CD4-positive, alpha-beta T cell treated with Interleukin-17A for 1 hour (primary cell): ENCODE data around the gene ANKRD1.
"Not testable (repeated sequence)": the region's sequence is repeated elsewhere in the genome, so short reads cannot be mapped to it uniquely, and the experiment has no call there.

Experiments used
- DNase-seq: peaks from one replicate; pipeline ENCODE4 v3.0.0-alpha.2; 2020

ANKRD1 gene

DNA sequence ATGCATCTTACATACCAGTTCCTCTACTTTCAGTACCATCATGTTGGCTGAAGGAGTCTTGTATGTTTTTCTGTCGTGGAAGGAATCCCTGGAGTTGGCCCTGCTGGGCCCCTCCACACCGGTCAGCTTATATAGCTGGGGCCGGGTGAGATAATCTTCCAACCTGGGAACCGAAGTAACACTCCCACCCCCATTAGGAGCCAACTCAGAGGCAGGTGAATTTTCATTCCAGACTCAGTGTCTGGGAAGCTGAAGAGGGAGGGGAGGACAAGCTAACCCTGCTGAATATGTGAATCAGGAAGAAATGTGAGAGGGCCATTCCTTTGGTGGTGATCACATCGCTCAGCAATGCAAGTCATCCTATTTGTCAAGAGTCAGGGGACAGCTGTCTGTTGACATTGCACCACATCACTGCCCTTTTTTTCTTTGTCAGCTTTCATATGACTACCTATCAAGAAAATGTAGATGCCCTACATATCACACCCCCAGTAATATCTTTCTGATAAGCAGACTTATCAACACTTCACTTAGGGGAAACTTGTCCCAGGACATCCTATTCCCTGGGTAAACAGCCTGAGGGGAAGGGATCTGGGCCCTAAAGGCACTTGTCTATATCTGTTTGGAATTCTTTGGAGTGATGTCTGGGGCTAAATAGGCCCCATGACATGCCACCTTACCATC is at the start of gene ANKRD1:
ANKRD1 (minus strand) TSS at position 102 of the 681 bp plus-strand sequence; CDS start at position 42, 60 bp downstream.
- DNase-seq: no peak

GRCh38 chr10:90969947-90970673 is 49.2 kb upstream of the ANKRD1 start:
- no peak for DNase-seq

GRCh38 chr10:90969121-90969534 is 48.2 kb upstream of the ANKRD1 start:
- no peak for DNase-seq

GRCh38 chr10:90968328-90969081 is 47.6 kb upstream of the ANKRD1 start:
- DNase-seq: no peak

DNA sequence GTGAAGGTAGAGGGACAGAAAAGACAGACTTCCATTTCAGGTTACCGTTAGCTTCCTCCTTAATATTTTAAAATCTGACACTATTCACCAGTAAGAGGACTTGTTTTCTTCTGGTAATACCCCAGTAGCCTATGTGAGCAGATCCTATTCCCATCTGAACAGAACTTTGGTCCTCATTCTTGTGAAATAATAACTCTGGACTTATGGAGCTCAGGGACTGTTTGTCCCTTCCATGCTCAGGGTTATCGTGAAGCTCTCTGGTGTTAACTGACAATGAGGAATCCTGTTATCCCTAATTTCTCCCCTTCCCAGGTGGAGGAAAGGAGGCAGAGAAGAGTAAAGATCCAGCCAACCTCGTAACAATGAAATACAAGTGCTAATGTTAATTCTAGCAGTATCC is 47.0 kb upstream of the ANKRD1 start:
- DNase-seq: no peak

DNA sequence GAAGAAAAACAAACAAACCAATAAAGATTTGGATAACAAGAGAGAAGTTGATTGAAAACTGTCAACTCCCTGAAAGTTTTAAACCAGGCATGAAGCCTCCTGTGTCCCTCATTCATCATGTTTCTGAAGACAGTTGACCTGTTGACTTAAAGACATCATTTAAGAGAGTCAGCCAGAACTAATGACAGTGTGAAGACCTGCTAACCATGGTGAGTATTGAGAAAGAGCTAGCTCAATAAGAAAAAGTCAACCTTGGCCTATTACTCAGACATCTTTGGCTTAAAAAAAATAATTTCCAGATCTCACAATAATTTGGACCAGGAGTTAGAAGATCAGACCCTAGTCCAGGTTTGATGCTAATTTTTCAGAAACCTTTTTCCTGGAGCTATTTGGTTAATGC is 45.3 kb upstream of the ANKRD1 start:
- DNase-seq: no peak

DNA sequence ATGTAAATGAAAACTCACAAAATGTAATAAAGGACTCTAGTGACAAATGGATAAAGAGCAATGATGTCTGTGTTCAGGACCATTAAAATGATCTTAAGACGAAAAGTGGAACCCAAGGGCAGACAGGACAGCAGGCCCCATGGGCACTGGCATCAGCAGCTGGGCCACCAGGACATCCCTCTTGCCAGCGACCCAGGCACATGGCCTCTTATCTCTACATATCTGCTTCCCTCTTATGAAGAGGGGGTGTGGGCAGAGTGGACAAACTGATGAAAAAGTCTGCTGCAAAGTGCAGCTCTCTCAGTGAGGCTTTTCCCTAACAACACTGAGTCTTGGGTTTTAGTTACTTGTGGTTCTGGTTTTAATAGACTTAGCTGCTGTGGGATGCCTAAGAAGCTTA is 44.8 kb upstream of the ANKRD1 start:
- DNase-seq: no peak

- DNase-seq: no peak
Observed at GRCh38 chr10:90964781-90965465, 44.0 kb upstream of the ANKRD1 start.

GRCh38 chr10:90963331-90963730 is 42.4 kb upstream of the ANKRD1 start:
- DNase-seq: no peak

- DNase-seq: no peak
Observed at GRCh38 chr10:90960355-90960814, 39.5 kb upstream of the ANKRD1 start.

- no peak for DNase-seq
Observed at GRCh38 chr10:90959826-90960225, 38.9 kb upstream of the ANKRD1 start.

DNA sequence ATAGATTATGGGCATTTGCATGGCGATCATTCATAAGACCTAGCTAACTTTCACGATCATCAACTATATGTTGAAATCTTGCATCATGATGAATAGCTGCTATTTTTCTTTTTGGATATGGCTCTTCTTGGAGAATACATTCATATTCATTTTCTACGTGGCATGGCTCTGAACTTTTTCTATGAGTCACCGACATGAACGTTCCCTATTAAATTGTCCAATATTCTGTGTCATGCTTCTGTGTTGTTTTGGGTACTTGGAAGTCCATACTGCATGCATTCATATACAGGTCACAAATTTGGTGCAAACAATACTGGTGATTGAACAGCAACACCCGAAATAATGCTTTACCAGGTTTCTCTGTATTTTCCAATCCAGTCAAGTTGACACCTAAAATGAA is 37.9 kb upstream of the ANKRD1 start:
- no peak for DNase-seq

GRCh38 chr10:90947030-90947960 is 26.4 kb upstream of the ANKRD1 start:
- DNase-seq: no peak

- no peak for DNase-seq
Observed at GRCh38 chr10:90945491-90946070, 24.7 kb upstream of the ANKRD1 start.

DNA sequence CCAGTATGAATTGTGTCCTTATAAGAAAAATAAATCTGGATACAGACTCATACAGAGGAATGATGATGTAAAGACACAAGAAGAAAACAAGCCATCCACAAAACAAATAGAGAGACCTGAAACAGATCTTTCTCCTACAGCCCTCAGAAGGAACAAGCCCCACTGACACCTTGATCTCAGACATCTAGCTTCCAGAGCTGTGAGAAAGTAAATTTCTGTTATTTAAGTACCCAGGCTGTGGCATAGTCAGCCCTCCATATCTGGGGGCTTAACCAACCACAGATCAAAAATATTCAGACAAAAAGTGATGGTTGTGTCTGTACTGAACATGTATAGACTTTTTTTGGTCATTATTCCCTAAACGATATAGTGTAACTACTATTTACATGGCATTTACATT is 23.9 kb upstream of the ANKRD1 start:
- no peak for DNase-seq

- DNase-seq: not testable (repeated sequence)
Observed at GRCh38 chr10:90942980-90943379, 22.1 kb upstream of the ANKRD1 start.

DNA sequence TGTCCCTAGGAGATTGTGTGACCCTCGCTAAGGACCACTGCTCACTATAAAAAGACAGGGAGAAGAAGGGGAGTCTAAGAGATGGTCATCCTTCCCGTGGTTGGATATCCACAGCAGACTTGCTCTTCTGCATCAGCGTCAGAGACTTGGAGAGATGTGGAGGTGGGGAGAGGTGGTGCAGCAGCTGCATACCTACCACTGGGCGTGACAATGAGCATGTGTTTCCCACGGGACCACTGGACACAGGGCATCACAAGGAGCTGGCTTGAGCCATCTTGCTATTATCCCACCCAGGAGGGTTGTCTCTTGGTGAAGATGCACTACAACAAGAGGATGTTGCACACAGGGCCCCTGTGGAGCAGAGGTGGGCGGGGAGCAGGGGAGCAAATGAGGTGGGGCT is 18.8 kb upstream of the ANKRD1 start:
- no peak for DNase-seq

DNA sequence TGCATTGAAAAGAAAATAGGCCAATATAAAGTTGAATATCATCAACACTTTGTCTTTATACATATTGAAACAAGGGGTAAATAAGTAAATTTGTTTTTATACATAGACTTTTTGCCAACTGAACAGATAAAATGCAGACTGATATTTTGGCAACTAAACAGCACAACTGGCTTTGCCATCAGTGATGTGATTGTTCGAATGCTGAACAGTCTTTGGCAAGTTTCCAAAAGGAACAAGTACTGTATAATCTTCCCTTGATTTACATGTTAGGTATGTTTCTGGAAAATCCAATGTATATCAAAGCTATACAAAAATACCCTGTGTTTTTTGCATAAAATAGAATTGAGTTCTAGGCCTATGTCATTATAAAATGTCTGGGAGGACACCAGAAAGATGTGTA is 18.2 kb upstream of the ANKRD1 start:
- no peak for DNase-seq

- DNase-seq: no peak
Observed at GRCh38 chr10:90937645-90938258, 16.9 kb upstream of the ANKRD1 start.

DNA sequence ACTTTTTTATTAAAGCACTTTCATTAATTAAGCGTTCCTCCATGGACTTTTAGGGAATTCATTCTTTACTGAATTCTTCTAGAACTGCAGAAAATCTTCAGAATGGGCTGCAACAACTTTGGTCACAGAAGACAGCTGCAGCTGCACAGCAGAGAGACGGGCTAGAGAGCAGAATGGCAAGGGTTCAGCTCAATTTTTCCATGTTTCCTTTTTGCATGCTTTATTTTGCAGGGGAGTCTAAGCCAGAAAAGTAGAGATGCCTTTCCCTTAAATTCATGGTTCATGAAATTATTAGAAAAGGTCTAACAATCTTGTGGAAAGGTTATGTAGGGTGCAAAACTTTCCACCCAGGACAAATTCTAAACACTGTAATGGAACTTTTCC is 15.4 kb upstream of the ANKRD1 start:
- no peak for DNase-seq
